ENCODE measurements around the gene ZBTB43.

The ZBTB43 gene

GRCh38 chr9:126832440-126832839 is 27.6 kb downstream of the ZBTB43 start:
- no peak for DNase-seq

GRCh38 chr9:126833020-126833419 is 28.2 kb downstream of the ZBTB43 start:
- no peak for DNase-seq

GRCh38 chr9:126833710-126834345 is 29.0 kb downstream of the ZBTB43 start:
- DNase-seq, result no peak

GRCh38 chr9:126834672-126835071 is 29.8 kb downstream of the ZBTB43 start:
- DNase-seq, result no peak

- no peak for DNase-seq
Observed at GRCh38 chr9:126836216-126836615, 31.4 kb downstream of the ZBTB43 start.

- no peak for DNase-seq
Observed at GRCh38 chr9:126838055-126838811, 33.4 kb downstream of the ZBTB43 start.

- no peak for DNase-seq
Observed at GRCh38 chr9:126838895-126839294, 34.1 kb downstream of the ZBTB43 start.

- DNase-seq, result no peak
Observed at GRCh38 chr9:126839301-126839700, 34.5 kb downstream of the ZBTB43 start.

- DNase-seq, result no peak
Observed at GRCh38 chr9:126842220-126842842, 37.5 kb downstream of the ZBTB43 start.

- no peak for DNase-seq
Observed at GRCh38 chr9:126842977-126843799, 38.3 kb downstream of the ZBTB43 start.

GRCh38 chr9:126844085-126844484 is 39.2 kb downstream of the ZBTB43 start:
- no peak for DNase-seq

GRCh38 chr9:126847051-126847450 is 42.2 kb downstream of the ZBTB43 start:
- no peak for DNase-seq

- no peak for DNase-seq
Observed at GRCh38 chr9:126849591-126850225, 44.9 kb downstream of the ZBTB43 start.

- DNase-seq, result no peak
Observed at GRCh38 chr9:126851286-126851880, 46.5 kb downstream of the ZBTB43 start.

- DNase-seq, result no peak
Observed at GRCh38 chr9:126852086-126852688, 47.3 kb downstream of the ZBTB43 start.

GRCh38 chr9:126853667-126854066 is 48.8 kb downstream of the ZBTB43 start:
- DNase-seq, result no peak

GRCh38 chr9:126854734-126855133 is 49.9 kb downstream of the ZBTB43 start:
- no peak for DNase-seq

GRCh38 chr9:126856326-126856877 is 51.6 kb downstream of the ZBTB43 start:
- no peak for DNase-seq

- DNase-seq, result peak; percentile 43
Observed at GRCh38 chr9:126857261-126857960, 52.6 kb downstream of the ZBTB43 start.

- DNase-seq, result no peak
Observed at GRCh38 chr9:126859111-126859510, 54.3 kb downstream of the ZBTB43 start.
